HG02943 (cell line): Measurements from ENCODE around the gene RIC1.
"Not testable (repeated sequence)": the region's sequence is repeated elsewhere in the genome, so short reads cannot be mapped to it uniquely, and the experiment has no call there.

Source experiments
- ATAC-seq: cut with Tn5 transposase; IDR thresholded peaks from one replicate; pipeline ENCODE4 v1.9.1; 2021; ENCODE audit warnings: mild to moderate bottlenecking, low read depth, moderate library complexity; ENCODE audit not compliant: unreplicated experiment

The RIC1 gene

DNA sequence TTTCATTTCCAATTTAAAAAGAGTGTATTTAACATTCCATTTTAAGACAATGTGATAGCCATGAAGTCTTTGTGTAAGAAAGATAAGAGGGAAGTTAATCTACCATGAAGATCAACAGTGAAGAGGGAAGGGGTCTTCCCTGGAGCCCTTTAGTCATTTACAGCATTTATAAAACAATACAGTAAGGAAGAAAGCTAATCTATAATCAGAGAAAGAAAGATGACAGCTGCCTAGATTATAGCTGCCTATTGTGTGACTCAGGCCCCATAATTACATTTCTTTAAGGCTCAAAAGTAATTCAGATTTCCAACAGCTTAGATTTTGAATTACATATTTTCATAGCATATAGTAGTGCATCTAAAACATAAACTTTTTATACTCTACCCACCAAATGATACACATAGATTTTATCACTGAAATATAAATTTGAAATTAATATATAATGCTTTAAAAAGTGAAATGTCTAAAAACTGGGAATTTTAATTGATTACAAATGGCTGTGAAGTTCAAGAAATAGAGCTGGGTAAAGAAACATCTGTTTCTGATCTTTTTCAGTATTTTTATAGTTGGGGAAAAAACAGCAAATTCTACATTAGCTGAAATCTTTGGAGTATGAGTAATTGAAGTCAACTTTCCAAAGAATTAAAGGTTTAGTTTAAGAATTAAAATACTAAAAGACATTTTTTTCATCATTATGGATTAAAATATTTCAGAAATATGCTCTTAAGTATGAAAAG lies 89.6 kb downstream of the RIC1 start:
- ATAC-seq = no peak

DNA sequence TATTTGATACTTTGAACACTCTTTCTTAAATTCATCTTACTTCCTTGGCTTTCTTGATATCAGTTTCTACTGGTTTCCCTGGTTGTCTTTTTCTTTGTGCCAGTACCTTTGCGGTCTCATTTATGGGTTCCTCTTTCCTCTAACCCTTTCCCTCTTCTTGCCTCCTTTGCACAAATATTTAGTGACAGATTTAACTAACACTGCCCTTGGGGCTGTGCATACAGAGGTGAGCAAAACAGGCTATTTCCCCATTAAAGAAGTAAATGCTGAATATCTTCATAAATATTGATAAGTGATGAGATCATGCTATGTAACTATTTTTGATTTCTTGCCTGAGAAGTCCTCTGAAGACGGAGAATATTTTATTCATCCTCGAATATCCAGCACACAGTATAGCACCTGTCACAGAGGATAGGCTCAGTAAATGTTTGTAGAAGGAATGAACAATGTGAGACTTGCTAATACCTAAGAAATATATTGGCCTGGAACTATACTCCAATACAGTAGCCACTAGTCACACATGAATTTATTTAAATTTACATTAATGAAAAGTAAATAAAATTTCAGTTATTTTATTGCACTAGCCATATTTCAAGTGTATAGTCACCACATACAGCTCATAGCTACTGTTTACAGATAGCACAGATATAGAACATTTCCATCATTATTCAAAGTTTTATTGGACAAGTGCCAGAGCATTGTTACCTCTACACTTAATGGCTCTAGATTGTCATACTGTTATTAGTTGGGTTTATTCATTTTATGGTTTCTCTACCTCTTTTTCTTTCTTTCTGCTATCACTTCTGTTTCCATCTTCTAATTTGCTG lies 90.4 kb downstream of the RIC1 start:
- ATAC-seq = no peak

DNA sequence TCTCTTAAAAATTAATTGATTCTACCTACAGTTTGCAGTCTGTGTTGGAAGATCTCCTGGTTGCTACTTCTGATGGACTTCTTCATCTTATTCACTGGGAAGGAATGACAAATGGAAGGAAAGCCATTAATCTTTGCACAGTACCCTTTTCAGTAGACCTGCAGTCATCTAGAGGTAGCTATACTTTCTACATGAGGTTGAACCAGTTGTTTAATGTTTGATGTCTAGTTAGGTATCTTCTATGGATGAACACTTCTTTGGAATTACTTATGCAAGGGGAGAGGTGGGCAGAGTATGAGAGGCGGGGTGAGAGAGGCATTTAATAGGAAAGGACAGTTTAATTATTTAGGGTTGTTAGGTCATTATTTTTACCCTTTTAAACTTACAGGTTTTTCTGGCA lies 91.2 kb downstream of the RIC1 start:
- no peak for ATAC-seq

DNA sequence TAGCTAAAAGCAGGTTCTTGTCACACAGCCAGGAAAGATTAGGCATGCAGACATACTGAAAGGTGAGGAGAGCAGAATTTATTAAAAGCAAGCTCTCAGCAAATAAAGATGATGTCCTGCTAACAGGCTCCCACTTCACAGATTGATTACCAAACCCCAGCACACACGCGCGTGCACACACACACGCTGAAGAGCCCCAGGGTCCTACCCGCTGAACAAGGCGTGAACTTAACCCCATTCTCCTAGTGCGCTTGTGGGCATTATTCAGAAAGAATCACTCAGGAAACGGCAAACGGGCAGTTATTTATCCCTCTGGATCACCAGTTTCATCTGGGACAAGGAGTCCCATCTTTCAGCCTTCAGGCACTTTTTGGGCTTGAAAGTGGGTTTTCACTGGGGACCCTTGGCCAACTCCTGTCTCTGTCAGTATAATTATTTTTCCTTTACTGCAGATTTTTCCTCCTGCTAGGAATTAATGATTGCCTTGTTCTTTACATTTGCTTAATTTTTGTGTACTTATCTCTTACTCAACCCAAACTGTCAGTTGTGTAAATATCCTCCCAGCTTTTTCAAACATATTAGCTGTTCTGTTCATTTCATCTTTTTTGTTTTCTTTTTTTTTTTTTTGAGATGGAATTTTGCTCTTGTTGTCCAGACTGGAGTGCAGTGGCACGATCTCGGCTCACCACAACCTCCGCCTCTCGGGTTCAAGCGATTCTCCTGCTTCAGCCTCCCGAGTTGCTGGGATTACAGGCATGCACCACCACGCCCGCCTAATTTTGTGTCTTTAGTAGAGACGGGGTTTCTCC lies 92.6 kb downstream of the RIC1 start:
- no peak for ATAC-seq

DNA sequence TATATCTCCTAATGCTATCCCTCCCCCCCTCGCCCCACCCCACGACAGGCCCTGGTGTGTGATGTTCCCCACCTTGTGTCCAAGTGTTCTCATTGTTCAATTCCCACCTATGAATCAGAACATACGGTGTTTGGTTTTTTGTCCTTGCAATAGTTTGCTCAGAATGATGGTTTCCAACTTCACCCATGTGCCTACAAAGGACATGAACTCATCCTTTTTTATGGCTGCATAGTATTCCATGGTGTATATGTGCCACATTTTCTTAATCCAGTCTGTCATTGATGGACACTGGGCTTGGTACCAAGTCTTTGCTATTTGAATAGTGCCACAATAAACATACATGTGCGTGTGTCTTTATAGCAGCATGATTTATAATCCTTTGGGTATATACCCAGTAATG lies 93.8 kb downstream of the RIC1 start:
- not testable (repeated sequence) for ATAC-seq

DNA sequence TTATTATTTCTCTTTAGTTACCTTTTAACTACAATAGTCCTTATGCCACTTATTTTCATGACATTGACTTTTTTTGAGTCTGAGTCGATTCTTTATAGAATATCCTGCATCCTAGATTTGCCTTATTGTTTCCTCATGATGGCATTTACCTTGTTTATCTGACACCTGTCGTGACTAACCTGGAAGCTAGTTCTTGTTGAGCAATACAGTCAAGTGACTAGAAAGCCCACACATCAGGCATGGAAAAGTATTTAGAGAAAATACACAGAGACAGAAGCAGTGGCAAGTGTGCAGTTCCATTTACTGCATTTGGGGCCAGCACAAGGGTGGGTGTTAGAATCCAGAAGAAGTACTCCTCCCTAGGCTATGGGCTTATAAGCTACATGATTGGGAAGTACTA lies 106.2 kb downstream of the RIC1 start:
- no peak for ATAC-seq

DNA sequence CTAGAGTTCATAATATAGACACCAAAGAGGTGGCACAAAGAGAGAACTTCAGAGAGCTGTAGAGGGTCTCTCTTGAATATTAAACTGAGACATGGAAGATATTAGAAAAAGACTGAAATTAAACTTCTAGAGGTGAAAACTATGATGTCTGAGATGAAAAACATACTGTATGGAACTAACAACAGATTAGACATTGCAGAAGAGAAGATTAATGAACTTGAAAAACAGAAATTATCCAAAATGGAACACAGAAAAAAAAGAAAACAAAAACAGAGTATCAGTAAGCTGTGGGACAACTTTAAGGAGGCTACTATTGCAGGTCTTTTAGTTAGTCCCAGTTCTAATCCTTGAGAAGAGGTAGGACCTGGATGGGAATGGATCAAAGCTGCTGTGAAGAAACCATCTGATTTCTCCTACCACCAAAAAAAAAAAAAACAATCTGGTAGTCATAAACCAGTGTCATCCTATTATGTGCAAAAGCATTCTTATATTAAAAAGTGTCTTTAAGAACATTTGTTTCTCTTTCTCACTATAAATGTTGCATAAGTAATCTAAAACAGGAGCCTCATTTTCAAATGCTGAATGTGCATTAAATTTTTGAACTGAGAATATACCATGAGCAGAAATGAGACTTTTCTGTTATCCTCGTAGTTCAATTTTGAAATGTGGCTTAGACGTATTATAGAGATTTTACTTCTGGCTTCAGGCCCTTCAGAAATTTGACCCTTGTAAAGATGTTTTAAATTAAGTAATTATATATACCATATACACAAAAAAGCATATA lies 107.8 kb downstream of the RIC1 start:
- no peak for ATAC-seq

DNA sequence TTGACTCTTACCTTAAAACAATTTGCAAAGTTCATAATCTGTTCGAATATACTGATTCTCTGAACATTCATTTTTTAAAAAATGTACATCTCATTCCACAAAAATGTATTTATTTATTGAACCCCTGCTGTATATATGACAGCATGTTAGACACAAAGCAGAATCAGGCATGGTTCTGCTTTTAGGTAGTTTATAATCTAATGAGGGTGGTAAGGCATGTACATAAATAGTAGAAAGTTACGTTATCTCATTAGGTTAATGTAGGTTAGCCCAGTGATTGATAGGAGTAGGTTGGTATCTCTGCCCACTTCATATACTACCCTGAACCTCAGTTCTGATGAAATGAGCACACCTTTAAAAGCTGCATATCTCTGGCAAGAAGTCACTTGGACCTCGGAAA lies 114.2 kb downstream of the RIC1 start:
- no peak for ATAC-seq

DNA sequence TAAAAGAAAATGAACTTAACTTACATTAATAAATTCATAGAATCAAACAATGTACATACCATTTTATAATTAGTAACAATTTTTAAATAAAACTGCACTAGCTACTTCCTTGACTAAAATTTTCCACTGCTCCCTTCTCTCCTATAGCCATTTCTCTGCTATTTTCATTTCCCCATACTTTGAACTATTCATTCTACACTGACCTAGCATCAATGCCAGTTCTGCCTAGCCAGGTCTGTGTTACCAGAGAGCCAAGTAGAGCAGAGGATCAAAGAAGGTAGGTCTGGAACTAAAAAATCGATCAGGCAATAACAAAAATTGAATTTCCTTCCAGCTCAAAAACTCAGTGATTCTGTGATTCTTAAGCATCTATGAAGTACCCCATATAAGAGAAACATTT lies 119.5 kb downstream of the RIC1 start:
- ATAC-seq = no peak

DNA sequence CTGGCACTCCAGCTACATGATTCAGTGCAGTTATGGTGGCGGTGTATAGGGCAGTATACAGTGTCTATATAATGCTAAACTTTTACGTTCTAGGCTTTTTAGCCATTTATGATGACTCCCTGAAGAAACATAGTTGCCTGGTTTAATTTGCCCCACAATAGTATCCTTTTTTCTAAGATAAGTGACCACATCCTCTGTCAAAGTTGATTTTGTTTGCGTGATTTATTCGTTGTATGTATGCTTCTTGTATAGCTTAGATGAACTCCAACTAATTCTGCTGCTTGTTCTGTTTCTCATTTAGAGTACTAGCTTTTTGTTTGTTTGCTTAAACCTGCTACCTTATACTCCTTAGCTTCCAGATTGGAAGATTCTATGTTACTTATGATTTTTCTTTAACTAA lies 120.4 kb downstream of the RIC1 start:
- no peak for ATAC-seq

DNA sequence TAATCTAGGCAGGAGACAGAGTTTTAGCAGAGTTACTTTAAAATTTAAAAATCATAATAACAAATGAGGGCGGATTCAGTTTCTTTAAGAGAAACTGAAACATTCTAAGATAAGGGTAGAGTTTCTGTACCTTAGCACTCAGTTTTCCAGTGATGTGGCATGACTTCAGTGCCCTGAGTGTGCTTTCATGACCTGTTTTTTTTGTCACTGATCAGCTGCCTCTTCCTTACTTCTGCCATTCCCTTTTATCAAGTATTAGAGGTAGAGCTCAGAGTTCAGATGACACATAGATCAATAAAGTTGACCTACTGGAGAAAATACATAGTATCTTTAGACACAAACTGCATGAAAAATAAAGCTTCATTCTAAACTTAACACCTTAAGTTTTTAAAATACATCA lies 121.7 kb downstream of the RIC1 start:
- ATAC-seq = no peak

DNA sequence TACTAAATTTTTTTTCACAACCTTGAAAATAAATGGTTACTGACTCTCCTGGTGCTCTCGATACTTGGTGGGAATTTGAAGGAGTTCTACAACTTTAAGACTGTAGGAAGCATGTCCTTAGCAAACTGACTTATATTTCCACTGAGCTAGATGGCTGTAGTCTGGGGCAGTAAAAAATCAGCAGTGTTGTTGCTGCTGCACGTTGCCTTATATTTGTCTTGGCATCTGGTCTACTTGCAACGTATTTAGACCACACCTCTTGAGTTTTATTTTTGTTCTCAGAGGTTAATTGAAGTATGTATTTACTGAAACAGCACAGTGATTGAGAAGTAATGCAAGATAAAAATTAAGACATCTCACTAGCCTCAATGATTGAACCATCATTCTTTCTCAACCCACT lies 127.7 kb downstream of the RIC1 start:
- no peak for ATAC-seq

DNA sequence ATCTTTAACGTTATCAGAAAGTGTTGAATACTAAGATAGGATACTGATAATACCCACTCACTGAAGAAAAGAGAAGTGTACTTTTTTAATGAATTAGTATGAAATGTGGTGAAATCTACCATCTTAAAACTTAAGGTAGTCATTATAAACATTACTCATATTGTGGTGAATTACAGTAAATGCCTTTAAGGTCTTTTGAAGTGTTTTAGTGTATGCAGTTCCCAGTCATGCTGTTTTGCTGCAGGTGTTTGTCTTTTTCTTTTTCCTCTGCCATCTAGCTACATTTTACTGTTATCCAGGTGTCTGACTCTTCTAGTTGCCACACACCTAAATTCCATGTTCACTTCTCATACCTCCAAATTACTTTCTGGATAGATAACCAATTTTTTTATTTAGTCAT lies 131.4 kb downstream of the RIC1 start:
- no peak for ATAC-seq

DNA sequence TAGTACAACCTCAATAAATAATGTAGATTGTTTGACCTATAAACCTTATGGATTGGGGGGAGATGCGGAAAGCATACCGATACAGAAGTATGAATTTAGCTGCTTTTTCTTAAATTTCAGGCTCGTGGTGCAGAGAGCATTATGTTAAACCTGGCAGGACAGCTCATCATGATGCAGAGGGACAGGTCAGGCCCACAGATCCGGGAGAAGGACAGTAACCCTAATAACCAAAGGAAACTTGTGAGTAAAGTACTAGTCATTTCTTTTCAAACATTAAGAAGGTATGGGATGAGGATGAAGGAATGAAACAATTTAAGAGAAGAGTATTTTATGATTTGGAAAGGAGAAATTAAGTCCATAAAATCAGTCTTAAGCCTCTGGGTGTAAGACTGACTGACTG lies 133.5 kb downstream of the RIC1 start:
- no peak for ATAC-seq

DNA sequence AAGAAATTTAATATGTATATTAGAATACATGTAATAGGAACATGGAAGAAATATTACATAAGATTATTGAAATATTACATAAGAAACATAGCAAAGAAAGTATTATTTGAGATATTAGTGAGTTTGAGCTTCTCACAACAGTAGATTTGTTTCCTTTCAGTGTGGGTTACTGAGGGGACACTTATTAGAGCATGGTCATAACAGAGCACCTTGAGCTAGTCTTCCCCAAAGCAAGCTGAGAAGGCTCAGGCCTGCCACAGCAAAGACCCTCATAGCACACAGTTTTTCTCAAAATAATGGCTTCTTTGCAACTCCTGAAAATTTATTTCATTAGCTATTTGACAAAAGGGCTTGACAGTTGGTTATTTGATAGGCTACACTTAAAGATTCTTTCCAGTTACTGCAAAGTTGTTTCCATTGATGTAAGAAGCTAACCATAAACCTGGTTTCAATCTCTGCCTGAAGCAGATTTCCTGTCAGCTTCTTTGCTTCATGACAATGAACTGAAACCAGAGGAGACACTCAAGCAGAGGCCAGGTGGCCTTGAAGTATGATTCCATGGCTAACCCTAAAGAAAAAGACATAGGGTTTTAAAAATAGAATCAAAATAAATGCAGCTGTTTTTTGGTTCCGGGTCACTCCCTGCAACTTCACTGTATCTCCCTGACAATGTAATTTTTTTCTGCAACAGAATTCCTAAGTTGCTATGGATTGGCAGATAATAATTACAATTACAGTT lies 135.4 kb downstream of the RIC1 start:
- peak; percentile 81 for ATAC-seq

DNA sequence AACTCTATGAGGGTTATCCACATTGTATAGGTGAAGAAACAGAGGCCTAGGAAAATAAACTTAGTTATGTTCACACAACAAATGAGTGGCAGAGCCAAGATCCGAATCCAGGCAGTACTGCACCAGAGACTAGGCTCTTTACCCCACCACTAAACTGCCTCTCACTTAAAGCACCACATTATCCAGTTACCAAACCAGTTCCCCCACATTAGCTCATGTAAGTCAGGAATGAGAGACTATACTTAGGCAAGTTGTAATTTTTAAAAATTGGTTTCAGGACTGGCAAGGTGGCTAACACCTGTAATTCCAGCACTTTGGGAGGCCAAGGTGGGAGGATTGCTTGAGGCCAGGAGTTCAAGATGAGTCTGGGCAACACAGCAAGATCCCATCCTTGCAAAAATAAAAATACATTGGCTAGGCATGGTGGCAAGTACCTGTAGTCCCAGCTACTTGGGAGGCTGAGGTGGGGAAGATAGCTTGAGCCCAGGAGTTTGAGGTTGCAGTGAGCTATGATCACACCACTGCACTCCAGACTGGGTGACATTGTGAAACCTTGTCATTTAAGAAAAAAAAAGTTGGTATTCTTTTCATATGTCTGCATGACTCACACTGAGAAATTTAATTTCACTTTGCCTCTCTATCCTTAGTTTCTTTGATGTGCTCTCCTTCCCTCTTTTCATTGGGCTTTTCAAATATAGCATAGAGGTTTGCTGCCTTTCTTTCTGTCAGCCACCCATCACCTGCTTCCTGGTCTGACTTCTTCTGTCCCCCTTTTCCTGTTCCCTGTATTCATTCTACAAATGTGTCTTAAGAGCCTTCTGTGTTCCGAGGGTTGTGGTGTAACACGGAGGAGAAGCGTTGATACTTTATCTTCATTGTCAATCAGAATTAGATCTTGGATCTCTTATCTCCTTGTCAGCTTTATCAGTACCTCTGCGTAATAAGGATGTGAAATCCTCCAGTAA lies 139.3 kb downstream of the RIC1 start:
- no peak for ATAC-seq

DNA sequence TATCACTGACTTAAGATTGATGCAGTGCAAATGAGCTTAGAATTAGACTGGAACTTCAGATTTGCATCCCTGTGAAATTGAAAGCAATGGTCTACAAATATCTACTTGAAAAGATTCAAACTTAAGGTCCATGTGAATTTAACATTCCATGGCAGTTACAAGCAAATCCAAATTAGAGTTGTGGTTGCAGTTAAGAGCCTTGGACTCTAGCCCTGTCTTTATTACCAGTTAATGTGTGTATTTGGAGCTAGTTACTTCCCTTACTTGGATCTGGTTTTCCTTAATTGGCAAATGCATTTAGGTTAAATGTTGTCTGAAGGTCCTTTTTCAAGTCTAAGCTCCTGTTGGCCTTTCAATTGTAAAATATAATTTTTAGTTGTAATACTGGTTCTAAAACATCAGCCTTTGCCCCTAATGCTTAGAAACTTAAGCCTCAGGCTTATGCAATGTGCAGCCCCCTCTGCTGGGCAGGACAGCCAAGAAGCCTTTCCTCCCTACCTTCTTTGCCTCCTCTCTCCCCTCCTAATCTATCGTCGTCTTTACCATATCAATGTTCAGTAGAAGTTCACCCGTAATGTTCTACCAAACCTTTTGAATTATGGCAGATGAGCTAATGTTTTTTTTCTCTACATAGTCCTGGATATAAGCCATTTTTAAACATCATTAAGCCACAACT lies 144.6 kb downstream of the RIC1 start:
- no peak for ATAC-seq

DNA sequence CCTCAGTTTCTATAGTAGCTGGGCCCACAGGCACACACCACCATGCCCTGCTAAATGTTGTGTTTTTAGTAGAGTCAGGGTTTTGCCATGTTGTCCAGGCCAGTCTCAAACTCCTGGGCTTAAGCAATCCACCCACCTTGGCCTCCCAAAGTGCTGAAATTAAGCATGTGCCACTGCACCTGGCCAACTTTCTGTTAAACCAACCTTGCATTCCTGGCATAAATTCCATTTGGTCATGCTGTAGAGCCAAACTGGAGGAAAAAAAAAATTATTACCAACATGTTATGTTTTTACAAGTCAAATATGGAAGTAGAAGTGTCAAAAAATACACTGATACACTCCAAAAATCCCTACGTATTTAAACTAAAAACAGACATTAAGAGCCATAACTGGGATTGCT lies 149.9 kb downstream of the RIC1 start:
- no peak for ATAC-seq
